GM12874 (cell line): Measurements from ENCODE around the gene MSI2.

ENCODE experiments used
- CTCF ChIP-seq: IDR thresholded peaks from 2 replicates; pipeline ENCODE4 v1.5.1; 2011; ENCODE audit warnings: low read depth, mild to moderate bottlenecking, control low read depth, low read length, moderate library complexity; ENCODE audit not compliant: insufficient read depth

MSI2 gene

GRCh38 chr17:57477522-57478362 lies 221.4 kb downstream of the MSI2 start:
- TF ChIP-seq CTCF = no peak

GRCh38 chr17:57478478-57479250 lies 222.3 kb downstream of the MSI2 start:
- TF ChIP-seq CTCF = no peak

GRCh38 chr17:57480438-57481196 lies 224.3 kb downstream of the MSI2 start:
- no peak for TF ChIP-seq CTCF

- no peak for TF ChIP-seq CTCF
Observed at GRCh38 chr17:57481910-57482391, 225.6 kb downstream of the MSI2 start.

GRCh38 chr17:57482657-57483056 lies 226.3 kb downstream of the MSI2 start:
- no peak for TF ChIP-seq CTCF

- TF ChIP-seq CTCF = no peak
Observed at GRCh38 chr17:57484081-57484666, 227.9 kb downstream of the MSI2 start.
